GM12878 (cell line): ENCODE results near the gene TOR1A.

ENCODE experiments used
- BHLHE40 ChIP-seq, 2 experiments: fragments of 450-650 bp in 1 of 2; IDR thresholded peaks; 2 replicates each; pipeline ENCODE4 v1.6.1; 2011 to 2017; ENCODE audit warnings: low read depth in 2 of 2, borderline replicate concordance in 1 of 2, improper control_type of control experiment in 1 of 2, low read length in 1 of 2, mild to moderate bottlenecking in 1 of 2
- CEBPB ChIP-seq, 2 experiments: fragments of 150-350 bp in 1 of 2; IDR thresholded peaks; 2 replicates each; pipeline ENCODE4 v1.6.1; 2012 to 2014; ENCODE audit warnings: low read depth in 2 of 2, low read length in 2 of 2, borderline replicate concordance in 1 of 2, inconsistent platforms in 1 of 2
- EP300 ChIP-seq, 2 experiments: fragments of 150-350 bp in 1 of 2; IDR thresholded peaks; 2 replicates each; pipeline ENCODE4 v1.6.1; 2011 to 2012; ENCODE audit warnings: low read depth in 2 of 2, low read length in 2 of 2, borderline replicate concordance in 1 of 2, improper control_type of control experiment in 1 of 2, inconsistent platforms in 1 of 2; ENCODE audit not compliant: control insufficient read depth in 1 of 2
- POLR2AphosphoS5 ChIP-seq: IDR thresholded peaks from 2 replicates; pipeline ENCODE4 v1.6.1; 2011; ENCODE audit warnings: mild to moderate bottlenecking, low read length, inconsistent platforms
- REST ChIP-seq: IDR thresholded peaks from 2 replicates; pipeline ENCODE4 v1.6.1; 2012; ENCODE audit warnings: mild to moderate bottlenecking, low read depth, low read length
- SP1 ChIP-seq: IDR thresholded peaks from one replicate; pipeline ENCODE4 v1.6.1; 2011; ENCODE audit warnings: low read depth, low read length
- STAT1 ChIP-seq: fragments of 450-650 bp; conservative IDR thresholded peaks from 2 replicates; pipeline ENCODE4 v1.6.1; 2014; ENCODE audit warnings: antibody characterized with exemption, mild to moderate bottlenecking
- TAF1 ChIP-seq: IDR thresholded peaks from 2 replicates; pipeline ENCODE4 v1.6.1; 2011; ENCODE audit warnings: mild to moderate bottlenecking, low read depth, low read length, borderline replicate concordance
- TARDBP ChIP-seq: IDR thresholded peaks from 2 replicates; pipeline ENCODE4 v1.6.1; 2016; ENCODE audit warnings: borderline replicate concordance
- USF1 ChIP-seq: IDR thresholded peaks from 2 replicates; pipeline ENCODE4 v1.6.1; 2011; ENCODE audit warnings: borderline replicate concordance, low read depth, mild to moderate bottlenecking, moderate library complexity, mixed read lengths, low read length; ENCODE audit not compliant: insufficient read depth; ENCODE audit errors: extremely low read length
- ZZZ3 ChIP-seq: IDR thresholded peaks from 2 replicates; pipeline ENCODE4 v1.6.1; 2011; ENCODE audit warnings: low read depth; ENCODE audit not compliant: control insufficient read depth, insufficient read length

- no peak for TF ChIP-seq ZZZ3
- TF ChIP-seq BHLHE40 (IDR thresholded peaks at IDR 0.05; ENCODE audit: borderline replicate concordance in 1 of 2, low read depth in 2 of 2, low read length in 1 of 2): no peak
- no peak for TF ChIP-seq USF1
- no peak for TF ChIP-seq SP1
- TF ChIP-seq TARDBP: no peak
- TF ChIP-seq POLR2AphosphoS5: no peak
- TF ChIP-seq TAF1: no peak
- TF ChIP-seq CEBPB (IDR thresholded peaks at IDR 0.05; ENCODE audit: borderline replicate concordance in 1 of 2, low read depth in 2 of 2, low read length in 2 of 2): no peak
- TF ChIP-seq EP300 (IDR thresholded peaks at IDR 0.05; ENCODE audit: borderline replicate concordance in 1 of 2, control insufficient read depth in 1 of 2, low read depth in 2 of 2, low read length in 2 of 2): no peak
- TF ChIP-seq REST: no peak
- no peak for TF ChIP-seq STAT1
These were observed 27.1 kb upstream of the TOR1A start for GRCh38 chr9:129850821-129851550.
